DMS53 treated with DMSO at 0.1 percent for 48 hours (cell line): Measurements from ENCODE around the gene ABCD4.
"Not testable (repeated sequence)": the region's sequence is repeated elsewhere in the genome, so short reads cannot be mapped to it uniquely, and the experiment has no call there.

Experiments used
- DNase-seq: peaks from one replicate; lab custom pipeline; 2025; ENCODE audit not compliant: unreplicated experiment; lab: John Stamatoyannopoulos, UW

ABCD4 gene

GRCh38 chr14:74302152-74302628 lies 544 bp downstream of the ABCD4 start:
- DNase-seq = no peak

- DNase-seq = no peak
Observed at GRCh38 chr14:74301594-74302151, 1.1 kb downstream of the ABCD4 start.

DNA sequence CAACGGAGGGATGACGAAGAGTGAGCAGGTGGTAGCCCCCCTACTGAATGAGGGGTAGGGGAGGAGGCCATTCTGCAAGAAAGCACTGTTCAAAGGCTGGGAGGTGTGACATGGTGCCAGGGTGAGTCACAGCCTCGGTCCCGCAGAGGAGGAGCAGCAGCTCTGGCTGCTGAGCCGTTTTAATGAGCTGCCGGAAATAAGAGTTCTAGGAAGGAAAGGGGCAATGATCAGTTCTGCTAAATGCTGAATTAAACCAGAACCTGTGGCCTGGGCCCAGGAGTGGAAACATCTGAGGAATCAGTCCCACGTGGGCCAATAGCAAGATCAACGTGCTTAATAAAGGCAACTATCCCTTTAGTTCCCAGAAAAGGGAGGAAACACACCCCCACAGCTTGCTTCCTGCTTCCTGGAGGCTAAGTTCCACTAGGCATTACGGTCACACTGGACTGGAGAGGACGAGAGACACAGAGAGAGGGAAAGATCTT lies 3.6 kb downstream of the ABCD4 start:
- DNase-seq = no peak

- DNase-seq = no peak
Observed at GRCh38 chr14:74297986-74298385, 4.7 kb downstream of the ABCD4 start.

DNA sequence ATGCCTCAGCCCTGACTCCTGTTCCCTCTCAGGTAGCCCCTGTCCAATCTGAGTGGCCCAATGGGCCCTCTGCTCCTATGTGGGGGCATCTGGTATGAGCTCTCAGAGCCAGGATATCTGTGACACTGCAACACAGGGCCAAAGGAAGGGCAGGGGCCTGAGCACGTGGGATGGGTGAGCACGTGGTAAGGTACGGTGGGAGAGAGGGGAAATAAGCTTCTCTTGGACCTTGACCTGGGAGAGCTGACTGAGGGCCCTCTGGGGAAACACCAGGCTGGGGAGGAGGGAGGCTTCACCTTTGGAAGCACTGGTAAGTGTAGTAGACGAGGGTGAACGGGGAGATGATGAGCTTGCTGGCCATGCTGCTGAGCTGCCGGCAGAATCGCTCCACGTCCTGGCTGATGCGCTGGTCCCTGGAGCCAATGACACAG lies 6.7 kb downstream of the ABCD4 start:
- DNase-seq = no peak

DNA sequence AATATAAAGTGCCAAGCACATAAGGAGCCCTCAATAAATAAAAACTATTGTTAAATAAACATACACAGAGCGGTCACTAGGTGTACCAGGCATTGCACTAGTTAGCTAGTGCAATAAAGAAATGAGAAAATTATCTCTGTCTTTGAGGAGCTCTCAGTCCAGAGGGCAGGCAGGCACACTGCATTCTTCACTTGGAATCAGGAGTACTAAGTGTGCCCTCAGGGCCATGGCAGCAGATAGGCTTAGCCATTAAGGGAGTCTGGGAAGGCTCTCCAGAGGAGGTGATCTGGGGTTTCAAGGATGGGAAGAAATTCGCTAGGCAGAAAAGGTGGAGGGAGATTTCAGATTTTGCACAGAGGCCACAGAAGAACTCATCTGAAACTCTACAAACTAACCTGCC lies 9.1 kb downstream of the ABCD4 start:
- DNase-seq = no peak

DNA sequence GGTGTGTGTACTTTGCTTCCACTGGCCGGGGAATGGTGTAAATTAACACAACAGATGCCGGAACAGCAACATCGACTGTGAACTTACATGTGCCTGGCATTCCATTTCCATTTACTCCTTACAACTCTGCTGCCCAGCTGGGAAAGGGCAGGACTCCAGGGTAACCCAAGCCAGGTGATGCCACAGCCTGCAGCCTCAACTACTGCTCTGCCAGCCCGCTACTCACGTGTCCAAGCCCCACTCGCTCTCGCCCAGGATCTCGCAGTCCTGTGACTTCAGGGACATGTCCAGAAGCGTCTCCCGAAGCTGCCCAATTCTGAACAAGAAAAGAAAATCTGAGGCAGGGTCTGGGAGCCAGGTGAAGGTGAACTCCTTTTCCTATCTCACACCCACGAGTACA lies 10.7 kb downstream of the ABCD4 start:
- no peak for DNase-seq

DNA sequence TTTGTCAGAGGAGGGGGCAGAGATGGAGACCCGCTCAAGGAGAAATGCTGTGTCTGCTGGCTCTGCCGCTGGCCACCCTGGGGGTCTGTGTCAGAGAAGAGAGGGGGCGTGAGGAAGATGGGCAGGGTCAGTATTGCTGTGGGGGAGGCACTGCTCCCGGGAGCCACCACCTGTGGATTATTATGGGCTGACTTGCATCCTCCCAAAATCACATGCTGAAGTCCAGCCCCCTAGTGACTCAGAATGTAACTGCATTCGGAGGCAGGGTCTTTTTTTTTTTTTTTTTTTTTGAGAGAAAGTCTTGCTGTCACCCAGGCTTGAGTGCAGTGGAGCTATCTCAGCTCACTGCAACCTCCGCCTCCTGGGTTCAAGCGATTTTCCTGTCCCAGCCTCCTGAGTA lies 12.3 kb downstream of the ABCD4 start:
- DNase-seq = no peak

DNA sequence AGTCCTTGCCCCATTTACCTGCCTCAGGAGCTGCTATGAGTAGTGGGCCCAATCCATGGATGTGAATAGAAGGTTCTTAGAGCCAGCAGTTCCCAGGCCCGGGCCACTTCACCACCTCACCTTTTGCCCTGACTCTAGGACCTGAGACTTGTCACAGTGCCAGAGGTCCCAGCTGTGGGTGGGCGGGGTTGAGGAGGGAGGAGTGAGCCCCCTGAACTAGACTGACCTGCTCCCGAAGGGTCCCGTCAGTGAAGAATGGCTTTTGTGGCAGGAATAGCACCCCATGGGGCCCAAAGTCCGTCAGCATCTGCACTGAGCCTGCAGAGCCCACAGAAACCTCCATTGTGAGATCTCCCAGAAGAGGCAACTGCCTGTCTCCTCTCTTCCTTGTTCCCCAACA lies 12.9 kb downstream of the ABCD4 start:
- DNase-seq = no peak

GRCh38 chr14:74286736-74287135 lies 16.0 kb downstream of the ABCD4 start:
- DNase-seq = no peak

DNA sequence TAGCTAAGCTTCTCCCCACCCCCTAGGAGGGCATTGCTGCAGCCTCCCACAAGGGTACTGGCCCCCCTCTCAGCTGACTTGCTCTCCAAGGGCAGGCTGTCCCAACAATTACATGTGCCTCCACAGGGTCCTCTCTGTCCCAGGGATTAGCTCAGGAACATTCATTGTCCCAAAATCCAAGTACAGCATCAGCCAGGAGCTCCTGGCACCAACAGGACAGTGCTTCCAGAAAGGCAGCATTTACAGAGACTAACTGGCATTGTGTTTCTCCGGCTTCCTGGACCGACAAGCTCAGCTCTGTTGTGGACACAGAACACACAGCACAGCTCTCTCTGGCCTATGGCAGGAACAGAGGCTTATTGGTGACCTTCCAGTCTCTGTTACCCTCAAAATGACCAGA lies 21.7 kb downstream of the ABCD4 start:
- no peak for DNase-seq

DNA sequence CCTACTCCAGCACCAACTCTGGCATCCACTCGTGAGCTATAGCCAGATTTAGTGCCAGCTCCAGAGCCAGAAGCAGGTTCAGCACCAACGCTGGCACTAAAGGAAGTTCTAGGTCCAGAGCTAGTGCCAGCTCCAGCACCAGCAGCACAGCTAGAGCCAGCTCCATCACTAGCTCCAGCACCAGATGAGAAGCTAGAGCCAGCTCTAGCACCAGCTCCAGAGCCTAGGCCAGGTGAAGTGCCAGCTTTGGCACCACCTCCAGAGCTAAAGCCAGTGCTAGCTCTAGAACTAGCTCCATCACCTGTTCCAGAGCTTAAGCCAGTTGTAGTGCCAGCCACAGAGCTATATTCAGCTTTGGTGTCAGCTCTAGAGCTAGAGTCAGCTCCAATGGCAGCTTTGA lies 24.7 kb downstream of the ABCD4 start:
- DNase-seq = no peak

GRCh38 chr14:74275241-74275841 lies 27.4 kb downstream of the ABCD4 start:
- DNase-seq = no peak

- DNase-seq = no peak
Observed at GRCh38 chr14:74271365-74271764, 31.4 kb downstream of the ABCD4 start.

GRCh38 chr14:74270382-74271177 lies 32.2 kb downstream of the ABCD4 start:
- not testable (repeated sequence) for DNase-seq

GRCh38 chr14:74267588-74267987 lies 35.1 kb downstream of the ABCD4 start:
- no peak for DNase-seq

- DNase-seq = no peak
Observed at GRCh38 chr14:74265301-74265965, 37.3 kb downstream of the ABCD4 start.

DNA sequence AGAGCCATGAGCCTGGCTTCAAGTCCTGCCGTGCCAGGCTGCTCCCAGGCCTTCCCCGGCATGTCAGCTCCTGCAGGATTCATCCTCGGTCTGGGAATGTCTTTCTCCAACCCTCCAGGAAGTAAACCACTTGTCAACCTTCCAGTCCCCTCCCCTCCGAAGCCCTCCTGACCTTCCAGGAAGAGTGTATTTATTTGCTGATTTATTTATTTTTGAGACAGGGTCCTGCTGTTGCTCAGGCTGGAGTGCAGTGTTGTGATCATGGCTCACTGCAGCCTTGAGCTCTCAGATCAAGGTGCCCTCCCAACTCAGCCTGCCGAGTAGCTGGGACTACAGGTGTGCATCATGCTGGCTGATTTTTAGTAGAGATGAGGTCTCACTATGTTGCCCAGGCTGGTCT lies 38.8 kb downstream of the ABCD4 start:
- no peak for DNase-seq

DNA sequence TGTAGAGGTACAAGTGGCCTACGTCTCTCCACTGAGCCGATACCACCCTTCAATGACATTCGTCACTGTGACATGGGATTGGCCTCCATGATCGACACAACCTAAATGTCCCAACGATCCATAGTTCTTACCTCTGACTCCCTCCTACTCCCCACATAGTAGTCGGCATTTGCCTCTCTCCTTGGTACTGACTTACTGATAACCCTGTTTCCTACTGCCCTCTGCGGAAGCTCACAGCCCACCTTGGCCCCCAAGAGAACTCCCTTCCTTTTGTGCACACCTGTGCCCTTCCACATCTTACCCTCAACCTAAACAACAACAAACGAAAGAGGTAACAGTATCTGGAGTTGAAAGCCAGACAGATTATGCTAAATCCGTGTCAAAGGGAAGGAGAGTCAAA lies 39.6 kb downstream of the ABCD4 start:
- no peak for DNase-seq

GRCh38 chr14:74262076-74262475 lies 40.7 kb downstream of the ABCD4 start:
- DNase-seq = no peak

GRCh38 chr14:74261288-74261687 lies 41.4 kb downstream of the ABCD4 start:
- DNase-seq = no peak
